GM19372 (cell line): ENCODE results near the gene TPSD1.
"Not testable (repeated sequence)": the region's sequence is repeated elsewhere in the genome, so short reads cannot be mapped to it uniquely, and the experiment has no call there.

ENCODE experiments used
- ATAC-seq: cut with Tn5 transposase; IDR thresholded peaks from one replicate; pipeline ENCODE4 v1.9.1; 2021; ENCODE audit warnings: mild to moderate bottlenecking, low read depth, moderate library complexity; ENCODE audit not compliant: unreplicated experiment

Gene TPSD1

DNA sequence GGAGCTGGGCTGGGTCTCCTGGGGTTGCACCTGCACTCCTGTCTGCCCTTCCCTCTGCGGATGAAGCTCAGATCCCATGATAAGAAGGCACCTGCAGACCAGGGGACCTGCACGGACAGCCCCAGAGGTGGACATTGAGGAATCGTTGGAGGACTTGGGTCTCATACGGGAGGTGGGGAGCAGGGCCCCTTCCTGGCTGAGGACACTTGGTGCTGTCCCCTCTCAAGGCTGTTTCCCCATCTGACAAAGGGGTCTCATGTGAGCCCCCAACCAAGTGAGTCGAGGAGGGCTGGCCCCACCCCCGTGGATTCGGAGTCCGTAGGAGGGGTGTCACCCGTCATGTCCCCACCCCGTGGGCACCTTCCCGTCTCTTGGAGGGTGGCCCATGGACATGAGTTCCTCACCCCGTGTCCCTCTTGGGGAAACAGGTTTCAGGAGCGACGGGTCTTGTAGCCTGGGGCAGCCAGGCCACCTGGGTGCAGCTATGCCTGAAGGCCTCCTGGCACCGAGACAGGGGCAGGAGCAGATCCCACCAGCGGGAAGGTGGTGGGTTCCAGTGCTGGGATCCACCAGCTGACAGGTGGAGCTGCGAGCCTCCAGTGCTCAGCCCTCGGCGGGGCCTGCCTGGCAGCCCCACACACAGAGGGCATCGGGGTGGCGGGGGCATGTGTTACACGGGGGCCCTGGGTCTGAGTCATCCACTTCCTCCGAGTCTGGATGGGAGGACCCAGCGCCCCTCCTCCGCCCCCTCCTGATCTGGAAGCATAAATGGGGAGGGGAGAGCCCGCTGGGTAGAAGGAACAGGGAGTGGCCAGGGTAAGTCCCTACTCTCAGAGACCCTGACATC lies at the start of gene TPSD1:
Gene TPSD1 (plus strand): TSS at position 794 of the 847 bp plus-strand sequence. CDS start 212 bp downstream, outside the sequence.
- not testable (repeated sequence) for ATAC-seq

DNA sequence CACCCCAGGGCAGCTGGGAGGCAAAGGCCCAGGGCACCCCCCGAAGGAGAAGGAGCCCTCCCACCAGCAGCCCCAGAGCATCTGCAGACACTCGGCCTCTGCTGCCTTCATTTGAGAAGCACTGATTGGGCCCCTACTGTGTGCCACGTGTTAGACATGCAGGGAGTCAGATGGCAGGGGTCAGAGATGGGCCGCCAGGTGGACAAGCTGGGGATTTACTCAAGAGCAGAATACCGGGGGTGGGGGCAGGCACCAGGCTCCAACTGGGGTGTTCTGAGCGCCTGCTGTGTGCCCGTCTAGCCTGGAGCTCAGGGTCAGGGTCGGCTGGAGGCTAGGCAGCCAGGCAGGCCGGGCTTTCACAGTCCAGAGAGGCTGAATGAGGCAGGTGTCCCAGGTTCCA lies 49.5 kb upstream of the TPSD1 start:
- no peak for ATAC-seq

DNA sequence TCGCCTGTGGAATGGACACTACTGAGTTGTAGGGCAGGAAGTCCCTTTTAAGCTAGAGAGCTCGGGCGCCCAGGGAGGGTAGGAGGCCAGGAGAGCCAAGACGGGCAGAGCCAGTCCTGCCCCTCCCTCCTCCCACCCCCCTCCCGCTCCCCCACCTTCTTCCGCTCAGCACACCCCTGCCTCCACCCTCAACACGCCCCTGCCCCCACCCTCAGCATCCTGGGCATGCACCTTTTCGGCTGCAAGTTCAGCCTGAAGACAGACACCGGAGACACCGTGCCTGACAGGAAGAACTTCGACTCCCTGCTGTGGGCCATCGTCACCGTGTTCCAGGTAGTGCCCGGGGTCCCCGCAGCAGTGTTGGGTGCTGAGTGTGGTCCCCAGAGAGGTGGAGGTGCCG lies 49.1 kb upstream of the TPSD1 start:
- ATAC-seq: no peak

DNA sequence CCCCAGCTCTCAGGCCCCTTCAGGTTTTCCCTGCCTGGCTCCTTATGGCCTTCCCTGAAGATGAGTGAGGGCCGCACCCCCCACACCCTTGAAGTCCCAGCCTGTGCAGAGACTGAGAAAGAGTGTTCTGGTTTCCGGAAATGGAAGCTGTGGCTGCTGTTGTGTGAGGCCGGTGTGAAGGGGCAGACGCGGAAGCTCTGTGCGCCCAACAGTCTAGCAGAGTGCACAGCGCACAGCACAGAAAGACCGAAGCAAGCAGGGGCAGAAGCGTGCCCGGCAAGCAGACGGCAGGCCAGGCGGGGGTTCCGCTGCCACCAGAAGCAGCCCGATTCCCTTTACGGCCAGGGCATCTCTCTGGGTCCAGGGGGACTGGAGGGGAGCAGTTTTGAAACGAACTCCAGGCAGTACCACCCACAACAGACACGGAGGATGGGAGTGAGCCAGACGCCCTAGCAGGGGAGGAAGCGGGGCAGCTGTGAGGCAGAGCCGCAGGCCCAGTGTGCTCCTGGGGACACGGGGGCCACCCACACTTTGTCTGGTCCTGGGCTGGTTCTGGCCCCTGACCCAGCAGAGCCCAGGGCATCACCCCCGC lies 47.5 kb upstream of the TPSD1 start:
- no peak for ATAC-seq

DNA sequence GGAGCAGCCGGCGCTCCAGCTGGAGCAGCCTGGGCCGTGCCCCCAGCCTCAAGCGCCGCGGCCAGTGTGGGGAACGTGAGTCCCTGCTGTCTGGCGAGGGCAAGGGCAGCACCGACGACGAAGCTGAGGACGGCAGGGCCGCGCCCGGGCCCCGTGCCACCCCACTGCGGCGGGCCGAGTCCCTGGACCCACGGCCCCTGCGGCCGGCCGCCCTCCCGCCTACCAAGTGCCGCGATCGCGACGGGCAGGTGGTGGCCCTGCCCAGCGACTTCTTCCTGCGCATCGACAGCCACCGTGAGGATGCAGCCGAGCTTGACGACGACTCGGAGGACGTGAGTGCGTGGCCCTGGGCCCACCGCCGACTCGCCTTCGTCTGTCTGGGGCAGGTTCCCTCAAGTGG lies 46.8 kb upstream of the TPSD1 start:
- ATAC-seq: no peak

DNA sequence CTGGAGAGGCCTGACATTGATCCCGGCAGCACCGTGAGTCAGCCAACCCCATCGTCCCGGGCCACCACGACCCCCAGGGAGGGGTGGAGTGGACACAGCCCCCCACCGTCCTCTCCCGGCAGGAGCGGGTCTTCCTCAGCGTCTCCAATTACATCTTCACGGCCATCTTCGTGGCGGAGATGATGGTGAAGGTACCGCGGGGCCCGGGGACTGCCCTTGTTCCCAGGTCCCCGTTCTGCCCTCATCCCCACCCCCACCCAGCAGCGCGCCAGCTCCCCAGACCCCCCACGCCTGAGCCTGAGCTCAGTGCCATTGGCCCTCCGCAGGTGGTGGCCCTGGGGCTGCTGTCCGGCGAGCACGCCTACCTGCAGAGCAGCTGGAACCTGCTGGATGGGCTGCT lies 45.4 kb upstream of the TPSD1 start:
- no peak for ATAC-seq

DNA sequence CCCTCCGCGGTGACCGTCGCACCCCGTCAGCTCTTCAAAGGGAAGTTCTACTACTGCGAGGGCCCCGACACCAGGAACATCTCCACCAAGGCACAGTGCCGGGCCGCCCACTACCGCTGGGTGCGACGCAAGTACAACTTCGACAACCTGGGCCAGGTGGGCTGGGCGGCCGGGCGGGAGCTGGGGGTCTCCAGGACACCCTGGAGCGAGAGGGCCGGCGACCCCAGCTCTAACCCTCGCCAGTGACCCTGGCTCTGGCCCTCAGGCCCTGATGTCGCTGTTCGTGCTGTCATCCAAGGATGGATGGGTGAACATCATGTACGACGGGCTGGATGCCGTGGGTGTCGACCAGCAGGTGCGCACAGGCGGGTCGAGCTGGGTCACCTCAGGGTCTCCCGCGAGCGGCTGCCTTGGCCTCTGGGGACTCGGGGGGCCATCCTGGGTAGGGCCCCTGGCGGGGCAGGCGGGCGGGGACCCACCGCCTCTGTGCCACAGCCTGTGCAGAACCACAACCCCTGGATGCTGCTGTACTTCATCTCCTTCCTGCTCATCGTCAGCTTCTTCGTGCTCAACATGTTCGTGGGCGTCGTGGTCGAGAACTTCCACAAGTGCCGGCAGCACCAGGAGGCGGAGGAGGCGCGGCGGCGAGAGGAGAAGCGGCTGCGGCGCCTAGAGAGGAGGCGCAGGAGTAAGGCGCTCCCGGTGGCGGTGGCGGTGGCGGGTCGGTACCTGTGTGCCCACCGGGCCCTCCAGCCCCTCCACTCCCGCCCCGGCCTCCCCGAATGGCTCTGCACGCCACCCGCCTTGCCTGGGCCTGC lies 44.2 kb upstream of the TPSD1 start:
- no peak for ATAC-seq

DNA sequence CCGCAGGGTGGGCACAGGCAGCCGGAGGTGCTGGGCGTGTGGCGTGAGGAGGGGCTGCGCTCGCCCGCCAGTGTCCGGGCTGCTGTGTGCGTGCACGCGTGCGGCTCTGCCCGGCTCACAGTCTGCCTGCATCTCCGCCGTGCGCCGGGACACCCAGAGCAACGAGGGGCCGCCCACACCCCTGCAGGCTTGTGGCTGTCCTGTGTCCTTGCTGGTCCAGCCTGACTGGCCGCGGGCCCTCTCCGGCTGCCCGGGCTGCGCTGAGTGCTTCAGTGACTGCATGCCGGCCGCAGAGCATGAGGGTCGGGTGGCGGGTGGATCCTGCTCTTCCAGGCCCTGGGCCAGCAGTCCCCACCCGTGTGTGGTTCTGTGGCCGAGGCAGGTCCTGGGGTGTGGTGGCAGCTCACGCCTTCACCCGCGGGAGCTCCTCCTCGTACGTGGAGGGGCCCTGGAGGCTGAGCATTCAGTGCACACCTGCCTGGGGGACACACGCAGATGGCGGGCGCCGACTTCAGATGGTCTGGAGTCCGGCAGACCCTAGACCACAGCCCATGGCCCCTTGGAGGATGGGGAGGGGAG lies 43.2 kb upstream of the TPSD1 start:
- ATAC-seq: no peak

DNA sequence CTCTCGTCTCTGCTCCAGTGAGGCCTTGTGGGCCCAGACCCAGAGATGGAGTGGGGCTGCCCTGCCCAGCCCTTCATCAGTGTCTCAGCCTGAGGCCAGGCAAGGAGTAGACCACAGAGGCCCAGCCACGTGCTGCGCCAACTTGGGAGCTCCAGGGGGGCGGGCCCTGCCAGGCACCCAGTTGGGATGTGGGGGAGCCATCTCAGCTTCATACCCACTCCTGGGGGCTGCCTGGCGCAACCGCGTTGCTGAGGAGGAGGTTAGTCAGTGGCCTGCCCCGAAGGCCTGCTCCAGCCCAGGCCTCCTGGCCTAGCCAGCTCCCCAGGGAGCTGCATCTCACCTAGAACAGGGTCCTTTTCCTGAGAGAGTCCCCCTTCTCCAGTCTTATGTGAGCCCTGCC lies 42.6 kb upstream of the TPSD1 start:
- no peak for ATAC-seq

DNA sequence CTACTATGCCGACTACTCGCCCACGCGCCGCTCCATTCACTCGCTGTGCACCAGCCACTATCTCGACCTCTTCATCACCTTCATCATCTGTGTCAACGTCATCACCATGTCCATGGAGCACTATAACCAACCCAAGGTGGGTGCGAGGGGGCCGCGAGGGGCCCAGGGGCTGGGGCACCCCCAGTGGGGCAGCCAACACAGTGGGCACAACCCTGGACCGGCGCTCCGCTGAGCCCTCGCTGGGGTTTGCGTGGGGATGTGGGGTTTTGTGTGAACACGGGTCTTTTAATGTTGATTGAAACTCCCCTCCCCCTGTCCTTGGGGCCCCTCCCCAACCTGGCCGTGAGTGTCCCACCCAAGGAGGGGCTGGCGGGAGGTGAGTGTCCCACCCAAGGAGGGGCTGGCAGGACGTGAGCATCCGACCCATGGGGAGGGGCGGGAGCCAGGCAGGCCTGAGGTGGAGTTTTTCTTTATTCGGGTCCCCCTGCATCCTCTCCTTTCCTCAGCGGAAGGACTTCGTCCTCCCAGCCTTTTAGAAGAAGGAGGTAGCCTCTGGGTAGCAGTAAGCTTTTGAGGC lies 42.0 kb upstream of the TPSD1 start:
- no peak for ATAC-seq

DNA sequence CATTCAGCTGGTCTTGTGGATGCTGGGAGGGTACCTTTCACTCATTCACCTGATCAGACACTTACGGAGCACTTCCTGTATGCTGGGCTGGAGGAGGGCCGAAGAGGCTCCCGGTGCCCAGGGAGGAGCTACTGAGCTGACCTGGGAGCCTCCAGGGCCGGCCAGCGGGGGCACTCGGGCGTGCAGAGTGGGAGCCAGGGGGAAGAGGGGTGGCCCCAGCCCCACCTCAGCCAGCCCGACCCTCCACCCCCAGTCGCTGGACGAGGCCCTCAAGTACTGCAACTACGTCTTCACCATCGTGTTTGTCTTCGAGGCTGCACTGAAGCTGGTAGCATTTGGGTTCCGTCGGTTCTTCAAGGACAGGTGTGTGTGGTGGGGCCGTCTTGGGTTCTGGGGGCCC lies 41.1 kb upstream of the TPSD1 start:
- no peak for ATAC-seq

DNA sequence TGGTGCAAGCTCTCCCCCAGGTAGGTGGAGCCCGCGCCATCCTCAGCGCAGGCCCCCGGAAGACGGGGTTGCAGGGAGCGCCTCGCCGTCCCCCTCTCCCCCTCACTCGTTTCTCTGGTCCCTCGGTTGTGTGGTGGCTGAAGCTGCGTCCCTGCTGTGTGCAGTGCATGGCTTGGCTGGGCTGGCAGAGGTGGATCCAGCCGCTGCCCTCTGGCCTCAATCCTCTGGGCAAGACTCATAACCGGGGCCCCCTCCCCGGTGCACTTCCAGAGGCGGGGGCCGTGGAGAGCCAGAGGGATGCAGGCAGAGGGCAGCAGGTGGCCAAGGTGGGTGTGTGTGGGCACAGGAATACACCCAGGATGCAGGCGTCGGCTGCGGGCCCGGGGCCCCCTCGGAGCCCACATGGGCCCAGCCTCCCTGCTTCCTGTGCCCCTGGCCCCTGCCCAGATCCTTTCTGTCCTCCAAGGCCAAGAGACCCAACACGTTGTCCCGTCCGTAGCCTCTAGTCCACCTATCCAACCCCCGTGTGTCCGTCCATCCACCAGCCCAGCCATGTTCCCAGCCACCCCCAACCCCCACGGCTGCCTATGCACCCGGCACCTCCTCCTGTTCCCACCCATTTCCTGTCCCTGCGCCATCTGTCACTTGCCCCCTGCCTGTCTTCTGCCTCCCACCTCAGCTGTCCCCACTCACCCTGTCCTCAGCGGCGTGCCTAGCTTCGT lies 40.1 kb upstream of the TPSD1 start:
- ATAC-seq: no peak

DNA sequence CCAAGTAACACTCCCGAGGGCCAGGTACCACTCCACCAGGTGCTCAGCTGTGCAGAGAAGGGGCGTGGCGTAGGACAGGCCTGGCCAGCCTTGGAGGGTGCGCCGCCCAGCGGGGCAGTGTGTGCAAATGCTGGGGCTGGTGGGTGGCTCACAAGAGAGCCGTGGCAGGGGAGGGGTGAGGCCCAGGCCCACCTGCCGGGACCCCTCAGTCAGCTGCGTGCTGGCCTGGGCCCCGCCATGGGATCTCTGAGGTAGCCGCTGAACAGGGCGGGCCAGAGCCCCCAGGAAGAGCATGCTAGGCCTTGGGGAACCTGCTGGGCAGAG lies 39.6 kb upstream of the TPSD1 start:
- ATAC-seq: no peak

DNA sequence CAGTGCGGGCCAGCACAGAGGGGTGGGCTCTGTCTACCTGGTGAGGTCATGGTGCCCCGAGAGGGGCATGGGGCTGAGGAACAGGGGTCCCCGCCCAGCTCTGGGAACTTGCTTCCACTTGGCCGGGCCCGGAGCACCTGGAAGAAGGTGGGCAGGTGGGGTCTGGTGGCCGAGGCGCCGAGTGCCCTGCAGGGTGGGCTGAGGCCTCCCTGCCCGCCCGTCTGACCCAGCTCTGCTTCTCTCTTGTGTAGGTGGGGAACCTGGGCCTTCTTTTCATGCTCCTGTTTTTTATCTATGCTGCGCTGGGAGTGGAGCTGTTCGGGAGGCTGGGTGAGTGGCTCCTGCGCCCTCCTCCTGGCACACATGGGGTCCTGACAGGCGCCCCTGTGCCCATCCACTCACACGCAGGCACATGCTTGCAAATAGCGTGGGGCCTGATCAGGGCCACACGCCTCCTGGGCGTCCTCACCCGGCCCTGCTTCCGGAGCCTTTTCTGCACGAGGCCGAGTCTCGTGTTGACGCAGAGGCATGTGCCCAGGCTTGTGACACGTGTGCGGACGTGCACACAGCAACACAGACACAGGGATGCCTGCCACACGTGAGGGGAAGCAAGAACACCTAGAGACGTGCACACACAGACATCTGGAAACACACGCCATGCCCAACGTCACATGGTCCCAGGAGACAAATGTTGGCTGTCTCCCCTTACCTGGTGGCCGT lies 39.0 kb upstream of the TPSD1 start:
- no peak for ATAC-seq

DNA sequence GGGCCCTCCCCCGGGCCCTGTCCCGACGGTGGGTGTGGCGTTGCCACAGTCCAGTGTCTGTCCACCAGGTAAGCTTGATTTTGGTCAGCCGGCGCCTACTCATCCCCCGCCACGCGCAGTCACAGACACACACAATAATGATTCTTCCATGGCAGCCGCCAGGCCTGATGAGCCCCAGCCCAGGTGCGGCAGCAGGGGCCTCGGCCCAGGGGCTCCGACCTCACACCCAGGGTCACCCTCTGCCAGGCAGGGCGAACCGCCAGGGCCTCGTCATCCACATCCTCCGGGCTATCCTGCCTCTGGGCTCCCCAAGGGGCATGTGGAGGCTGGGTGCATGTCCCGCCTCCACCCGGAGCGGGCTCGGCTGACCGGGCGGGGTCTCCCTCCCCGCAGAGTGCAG lies 38.3 kb upstream of the TPSD1 start:
- ATAC-seq: no peak

DNA sequence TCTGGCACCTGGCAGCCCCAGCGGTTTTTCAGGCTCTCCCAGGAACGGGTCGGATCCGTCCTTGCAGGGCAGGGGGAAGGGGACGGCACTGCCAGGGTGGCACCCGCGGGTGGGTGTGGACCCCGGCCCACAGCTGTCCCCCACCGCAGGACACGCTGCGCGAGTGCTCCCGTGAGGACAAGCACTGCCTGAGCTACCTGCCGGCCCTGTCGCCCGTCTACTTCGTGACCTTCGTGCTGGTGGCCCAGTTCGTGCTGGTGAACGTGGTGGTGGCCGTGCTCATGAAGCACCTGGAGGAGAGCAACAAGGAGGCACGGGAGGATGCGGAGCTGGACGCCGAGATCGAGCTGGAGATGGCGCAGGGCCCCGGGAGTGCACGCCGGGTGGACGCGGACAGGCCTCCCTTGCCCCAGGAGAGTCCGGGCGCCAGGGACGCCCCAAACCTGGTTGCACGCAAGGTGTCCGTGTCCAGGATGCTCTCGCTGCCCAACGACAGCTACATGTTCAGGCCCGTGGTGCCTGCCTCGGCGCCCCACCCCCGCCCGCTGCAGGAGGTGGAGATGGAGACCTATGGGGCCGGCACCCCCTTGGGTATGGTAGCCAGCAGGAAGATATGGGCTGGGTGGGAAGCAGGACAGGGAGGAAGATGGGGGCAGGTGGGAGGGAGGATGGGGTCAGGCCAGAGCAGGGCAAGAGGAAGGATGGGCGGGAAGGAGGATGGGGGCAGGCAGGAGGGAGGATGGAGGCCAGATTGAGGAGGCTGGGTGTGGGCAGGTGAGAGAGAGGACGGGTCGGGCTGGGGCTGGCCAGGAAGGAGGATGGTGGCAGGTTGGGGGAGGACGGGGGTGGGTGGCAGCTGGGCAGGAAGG lies 37.6 kb upstream of the TPSD1 start:
- no peak for ATAC-seq

DNA sequence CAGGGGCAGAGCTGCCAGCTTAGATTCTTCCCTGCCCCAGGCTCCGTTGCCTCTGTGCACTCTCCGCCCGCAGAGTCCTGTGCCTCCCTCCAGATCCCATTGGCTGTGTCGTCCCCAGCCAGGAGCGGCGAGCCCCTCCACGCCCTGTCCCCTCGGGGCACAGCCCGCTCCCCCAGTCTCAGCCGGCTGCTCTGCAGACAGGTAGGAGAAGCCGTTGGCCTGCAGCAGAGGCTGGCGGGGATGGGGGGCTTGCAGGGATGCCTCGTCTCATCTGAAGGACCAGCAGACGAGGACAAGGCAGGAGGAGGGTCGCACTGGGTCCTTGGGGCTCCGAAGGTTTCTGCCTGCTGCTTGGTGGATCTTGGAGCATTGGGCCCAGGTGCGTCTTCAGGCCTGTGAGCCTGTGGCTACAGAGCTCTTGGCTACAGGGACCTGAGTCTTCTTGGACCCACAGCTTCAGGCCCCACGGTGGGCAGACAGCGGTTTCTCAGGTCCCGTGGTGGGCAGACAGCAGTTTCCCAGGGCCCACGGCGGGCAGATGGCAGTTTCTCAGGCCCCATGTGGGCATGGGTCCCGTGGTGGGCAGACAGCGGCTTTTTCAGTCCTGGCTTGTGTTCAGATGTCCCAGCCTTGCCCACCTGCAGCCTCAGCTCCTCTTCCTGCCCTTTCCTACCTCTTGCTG lies 36.8 kb upstream of the TPSD1 start:
- no peak for ATAC-seq

DNA sequence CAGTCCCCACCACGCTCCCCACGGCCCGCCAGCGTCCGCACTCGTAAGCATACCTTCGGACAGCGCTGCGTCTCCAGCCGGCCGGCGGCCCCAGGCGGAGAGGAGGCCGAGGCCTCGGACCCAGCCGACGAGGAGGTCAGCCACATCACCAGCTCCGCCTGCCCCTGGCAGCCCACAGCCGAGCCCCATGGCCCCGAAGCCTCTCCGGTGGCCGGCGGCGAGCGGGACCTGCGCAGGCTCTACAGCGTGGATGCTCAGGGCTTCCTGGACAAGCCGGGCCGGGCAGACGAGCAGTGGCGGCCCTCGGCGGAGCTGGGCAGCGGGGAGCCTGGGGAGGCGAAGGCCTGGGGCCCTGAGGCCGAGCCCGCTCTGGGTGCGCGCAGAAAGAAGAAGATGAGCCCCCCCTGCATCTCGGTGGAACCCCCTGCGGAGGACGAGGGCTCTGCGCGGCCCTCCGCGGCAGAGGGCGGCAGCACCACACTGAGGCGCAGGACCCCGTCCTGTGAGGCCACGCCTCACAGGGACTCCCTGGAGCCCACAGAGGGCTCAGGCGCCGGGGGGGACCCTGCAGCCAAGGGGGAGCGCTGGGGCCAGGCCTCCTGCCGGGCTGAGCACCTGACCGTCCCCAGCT lies 35.7 kb upstream of the TPSD1 start:
- no peak for ATAC-seq
